ENCODE measurements around the gene INPP5K.
"Not testable (repeated sequence)": the region's sequence is repeated elsewhere in the genome, so short reads cannot be mapped to it uniquely, and the experiment has no call there.

DNA sequence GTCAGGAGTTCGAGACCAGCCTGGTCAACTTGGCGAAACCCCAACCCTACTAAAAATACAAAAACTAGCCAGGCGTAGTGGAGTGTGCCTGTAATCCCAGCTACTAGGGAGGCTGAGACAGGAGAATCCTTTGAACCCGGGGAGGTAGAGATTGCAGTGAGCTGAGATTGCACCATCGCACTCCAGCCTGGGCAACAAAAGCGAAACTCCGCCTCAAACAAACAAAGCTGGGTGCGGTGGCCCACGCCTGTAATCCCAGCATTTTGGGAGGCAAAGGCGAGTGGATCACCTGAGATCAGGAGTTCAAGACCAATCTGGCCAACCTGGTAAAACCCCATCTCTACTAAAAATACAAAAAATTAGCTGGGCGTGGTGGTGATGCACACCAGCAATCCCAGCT lies 62.7 kb downstream of the INPP5K start:
- TF ChIP-seq, protein P1, sequence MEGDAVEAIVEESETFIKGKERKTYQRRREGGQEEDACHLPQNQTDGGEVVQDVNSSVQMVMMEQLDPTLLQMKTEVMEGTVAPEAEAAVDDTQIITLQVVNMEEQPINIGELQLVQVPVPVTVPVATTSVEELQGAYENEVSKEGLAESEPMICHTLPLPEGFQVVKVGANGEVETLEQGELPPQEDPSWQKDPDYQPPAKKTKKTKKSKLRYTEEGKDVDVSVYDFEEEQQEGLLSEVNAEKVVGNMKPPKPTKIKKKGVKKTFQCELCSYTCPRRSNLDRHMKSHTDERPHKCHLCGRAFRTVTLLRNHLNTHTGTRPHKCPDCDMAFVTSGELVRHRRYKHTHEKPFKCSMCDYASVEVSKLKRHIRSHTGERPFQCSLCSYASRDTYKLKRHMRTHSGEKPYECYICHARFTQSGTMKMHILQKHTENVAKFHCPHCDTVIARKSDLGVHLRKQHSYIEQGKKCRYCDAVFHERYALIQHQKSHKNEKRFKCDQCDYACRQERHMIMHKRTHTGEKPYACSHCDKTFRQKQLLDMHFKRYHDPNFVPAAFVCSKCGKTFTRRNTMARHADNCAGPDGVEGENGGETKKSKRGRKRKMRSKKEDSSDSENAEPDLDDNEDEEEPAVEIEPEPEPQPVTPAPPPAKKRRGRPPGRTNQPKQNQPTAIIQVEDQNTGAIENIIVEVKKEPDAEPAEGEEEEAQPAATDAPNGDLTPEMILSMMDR (IDR thresholded peaks at IDR 0.05), result not testable (repeated sequence)
- not testable (repeated sequence) for TF ChIP-seq POLR2A (IDR thresholded peaks at IDR 0.05)
